GM21529 (cell line): ENCODE results near the gene POLR2A.

Experiments used
- ATAC-seq: cut with Tn5 transposase; IDR thresholded peaks from one replicate; pipeline ENCODE4 v1.9.1; 2021; ENCODE audit not compliant: unreplicated experiment

Gene POLR2A

GRCh38 chr17:7502171-7502847 lies 18.1 kb downstream of the POLR2A start:
- ATAC-seq: no peak

- no peak for ATAC-seq
Measured at GRCh38 chr17:7502987-7503386, 18.8 kb downstream of the POLR2A start.

- no peak for ATAC-seq
Measured at GRCh38 chr17:7503521-7503920, 19.4 kb downstream of the POLR2A start.

GRCh38 chr17:7508145-7508544 lies 24.0 kb downstream of the POLR2A start:
- ATAC-seq: no peak

GRCh38 chr17:7508846-7509245 lies 24.7 kb downstream of the POLR2A start:
- no peak for ATAC-seq

GRCh38 chr17:7509937-7510336 lies 25.8 kb downstream of the POLR2A start:
- ATAC-seq: no peak

- ATAC-seq: no peak
Measured at GRCh38 chr17:7511108-7511507, 26.9 kb downstream of the POLR2A start.

- no peak for ATAC-seq
Measured at GRCh38 chr17:7512105-7512504, 27.9 kb downstream of the POLR2A start.

GRCh38 chr17:7512824-7513540 lies 28.8 kb downstream of the POLR2A start:
- no peak for ATAC-seq

GRCh38 chr17:7513850-7514419 lies 29.8 kb downstream of the POLR2A start:
- ATAC-seq: no peak

- no peak for ATAC-seq
Measured at GRCh38 chr17:7515911-7516610, 31.9 kb downstream of the POLR2A start.

GRCh38 chr17:7523033-7523432 lies 38.9 kb downstream of the POLR2A start:
- ATAC-seq: no peak

- ATAC-seq: no peak
Measured at GRCh38 chr17:7528842-7529241, 44.7 kb downstream of the POLR2A start.

- ATAC-seq: no peak
Measured at GRCh38 chr17:7530023-7530900, 46.1 kb downstream of the POLR2A start.

GRCh38 chr17:7538050-7538449 lies 53.9 kb downstream of the POLR2A start:
- no peak for ATAC-seq

GRCh38 chr17:7538891-7539545 lies 54.9 kb downstream of the POLR2A start:
- no peak for ATAC-seq

GRCh38 chr17:7541074-7541621 lies 57.0 kb downstream of the POLR2A start:
- no peak for ATAC-seq

- ATAC-seq: no peak
Measured at GRCh38 chr17:7544911-7545310, 60.7 kb downstream of the POLR2A start.

- no peak for ATAC-seq
Measured at GRCh38 chr17:7548585-7549400, 64.6 kb downstream of the POLR2A start, which contains the start of gene TNFSF12. TNFSF12 (plus strand) TSS chr17:7549058; CDS start chr17:7549154, 96 bp downstream.
